Superior temporal gyrus (tissue), 1 donor: ENCODE results near the gene PCGF1.

Source experiments
- DNase-seq: peaks from one replicate; pipeline ENCODE4 v3.0.0-alpha.2; 2016; ENCODE audit errors: extremely low spot score

PCGF1 gene

DNA sequence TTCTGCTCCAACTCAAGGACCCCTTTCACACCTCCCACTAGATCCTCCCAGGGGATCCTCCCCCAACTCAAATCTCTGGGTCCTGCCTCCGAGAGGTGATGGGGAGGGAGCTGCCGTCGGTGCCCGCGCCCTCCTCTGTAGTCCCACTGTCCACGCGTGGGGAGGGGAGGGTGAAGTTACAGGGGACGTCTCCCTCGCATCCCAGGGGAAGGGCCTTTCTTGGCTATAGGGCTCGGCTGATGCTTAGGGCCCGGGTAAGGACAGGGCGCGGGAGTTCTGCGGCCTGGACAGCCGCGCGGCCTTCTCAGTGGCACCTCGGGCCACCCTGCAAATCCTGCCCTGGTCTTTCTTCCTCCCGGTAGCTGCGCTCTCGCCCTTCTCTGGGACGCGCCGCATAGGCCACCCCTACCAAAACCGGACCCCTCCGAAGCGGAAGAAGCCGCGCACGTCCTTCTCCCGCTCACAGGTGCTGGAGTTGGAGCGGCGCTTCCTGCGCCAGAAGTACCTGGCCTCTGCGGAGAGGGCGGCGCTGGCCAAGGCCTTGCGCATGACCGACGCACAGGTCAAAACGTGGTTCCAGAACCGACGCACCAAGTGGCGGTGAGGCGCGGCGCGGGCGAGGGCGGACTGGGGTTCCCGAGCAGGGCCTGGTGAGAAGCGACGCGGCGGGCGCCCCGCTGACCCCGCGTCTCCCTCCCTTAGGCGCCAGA lies 7.9 kb upstream of the PCGF1 start:
- no peak for DNase-seq

DNA sequence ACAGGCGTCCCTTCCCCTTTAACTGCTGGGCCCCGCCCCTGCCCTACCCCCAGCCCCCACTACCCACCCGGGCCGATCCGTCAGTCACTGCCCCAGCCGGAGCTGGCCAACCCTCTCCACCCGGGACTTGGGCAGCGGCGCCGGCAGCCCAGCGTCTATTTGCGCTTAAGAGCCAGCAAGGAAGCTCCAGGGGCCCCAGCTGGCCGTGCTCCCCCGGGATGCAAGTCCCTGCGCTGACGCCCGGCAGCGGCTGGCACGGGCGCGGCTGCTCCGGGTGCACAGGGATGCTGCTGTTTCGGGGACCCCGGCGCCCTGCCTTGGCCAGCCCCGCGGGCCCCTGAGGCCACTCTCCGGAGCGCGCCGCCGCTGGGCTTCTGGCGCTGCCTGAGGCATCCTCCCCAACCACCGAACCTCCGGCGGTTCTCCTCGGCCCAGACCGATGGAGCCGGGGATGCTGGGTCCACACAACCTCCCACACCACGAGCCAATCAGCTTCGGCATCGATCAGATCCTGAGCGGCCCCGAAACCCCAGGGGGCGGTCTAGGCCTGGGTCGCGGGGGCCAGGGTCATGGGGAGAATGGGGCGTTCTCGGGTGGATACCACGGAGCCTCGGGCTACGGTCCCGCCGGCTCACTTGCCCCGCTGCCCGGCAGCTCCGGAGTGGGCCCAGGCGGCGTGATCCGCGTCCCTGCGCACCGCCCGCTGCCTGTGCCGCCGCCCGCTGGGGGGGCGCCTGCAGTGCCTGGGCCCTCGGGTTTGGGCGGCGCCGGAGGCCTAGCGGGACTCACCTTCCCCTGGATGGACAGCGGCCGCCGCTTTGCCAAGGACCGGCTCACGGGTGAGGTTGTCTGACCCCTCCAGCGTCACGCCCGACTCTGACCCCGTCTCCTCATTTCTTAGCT lies 7.1 kb upstream of the PCGF1 start, which contains the start of gene TLX2:
Gene TLX2, plus strand, starts transcription at position 83 of the 903 bp plus-strand sequence. Its CDS starts 357 bp downstream, at position 440.
- no peak for DNase-seq

DNA sequence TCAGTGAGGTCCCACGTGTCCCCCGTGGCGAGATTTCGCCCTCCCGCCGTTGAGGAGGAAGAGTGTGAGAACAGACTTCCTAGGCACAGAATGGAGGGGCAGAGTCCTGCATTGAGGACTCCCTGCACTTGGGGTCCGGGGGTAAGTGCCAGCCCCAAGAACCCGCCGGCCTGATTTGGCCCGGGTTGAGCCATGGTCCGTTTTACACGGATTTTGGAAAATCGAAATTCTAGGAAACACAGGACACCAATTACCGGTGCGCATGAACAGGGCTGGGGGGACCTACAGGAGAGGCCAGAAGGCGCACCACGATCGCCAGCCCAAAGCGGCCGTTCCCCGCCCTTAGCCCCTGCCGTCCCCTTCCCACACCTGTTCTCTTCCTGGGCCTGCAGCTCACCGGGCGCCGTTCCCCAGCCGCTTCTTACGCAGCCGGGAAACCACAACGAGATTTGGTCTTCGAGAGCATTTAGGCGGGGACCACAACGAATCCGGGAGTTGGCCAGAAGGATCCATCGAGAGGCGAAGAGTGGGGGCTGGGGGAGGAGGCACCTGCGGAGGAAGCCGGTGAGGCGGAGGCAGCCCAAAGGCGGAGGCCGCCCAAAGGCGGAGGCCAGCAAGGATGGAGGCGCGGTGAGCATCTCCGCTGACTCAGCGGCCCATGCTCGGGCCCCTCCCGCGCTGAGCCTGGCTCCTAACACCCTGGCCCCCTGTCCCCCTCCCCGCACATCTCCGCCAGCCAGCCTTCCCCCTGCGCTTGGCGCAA lies 6.3 kb upstream of the PCGF1 start:
- no peak for DNase-seq

DNA sequence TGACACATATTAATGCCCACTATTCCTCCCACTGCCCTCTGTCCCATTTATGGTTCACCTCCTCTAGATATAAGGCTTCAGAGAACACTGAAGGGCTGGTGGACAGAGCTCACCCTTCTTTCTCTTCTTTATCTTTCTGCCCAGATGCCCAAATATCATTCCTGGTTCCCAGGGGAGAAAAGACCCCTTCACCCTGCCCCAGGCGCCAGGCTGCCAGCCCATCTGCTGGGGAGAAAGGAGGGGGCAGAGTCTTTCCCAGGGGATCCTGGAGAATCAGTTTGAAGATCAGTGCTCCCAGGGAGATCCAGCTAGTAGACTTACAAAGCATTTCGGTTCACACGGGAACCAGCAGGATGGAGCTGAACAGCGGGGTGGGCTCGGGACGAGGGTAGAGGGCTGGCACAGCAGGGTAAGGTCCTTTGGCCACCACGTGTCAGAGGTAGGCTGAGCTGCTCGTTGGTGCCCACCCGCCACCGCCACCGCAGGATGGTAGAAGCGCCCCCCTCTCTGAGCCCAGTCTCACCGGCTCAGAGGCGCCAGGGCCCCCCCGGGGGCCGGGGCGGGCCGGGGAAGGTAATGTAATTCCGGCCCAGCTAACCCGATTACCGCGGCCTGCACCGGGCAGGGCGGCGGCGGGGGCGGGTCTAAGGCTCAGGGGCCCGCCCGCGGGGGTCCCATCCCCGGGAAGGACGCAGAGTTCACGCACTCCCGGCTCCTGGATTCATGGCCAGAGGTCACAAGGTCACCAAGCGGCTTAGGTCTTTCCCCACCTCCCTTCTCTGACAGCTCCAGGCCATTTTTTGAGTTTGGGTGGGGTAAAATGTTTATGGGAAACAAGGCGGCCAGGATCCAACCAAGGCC lies 5.5 kb upstream of the PCGF1 start:
- DNase-seq: no peak

DNA sequence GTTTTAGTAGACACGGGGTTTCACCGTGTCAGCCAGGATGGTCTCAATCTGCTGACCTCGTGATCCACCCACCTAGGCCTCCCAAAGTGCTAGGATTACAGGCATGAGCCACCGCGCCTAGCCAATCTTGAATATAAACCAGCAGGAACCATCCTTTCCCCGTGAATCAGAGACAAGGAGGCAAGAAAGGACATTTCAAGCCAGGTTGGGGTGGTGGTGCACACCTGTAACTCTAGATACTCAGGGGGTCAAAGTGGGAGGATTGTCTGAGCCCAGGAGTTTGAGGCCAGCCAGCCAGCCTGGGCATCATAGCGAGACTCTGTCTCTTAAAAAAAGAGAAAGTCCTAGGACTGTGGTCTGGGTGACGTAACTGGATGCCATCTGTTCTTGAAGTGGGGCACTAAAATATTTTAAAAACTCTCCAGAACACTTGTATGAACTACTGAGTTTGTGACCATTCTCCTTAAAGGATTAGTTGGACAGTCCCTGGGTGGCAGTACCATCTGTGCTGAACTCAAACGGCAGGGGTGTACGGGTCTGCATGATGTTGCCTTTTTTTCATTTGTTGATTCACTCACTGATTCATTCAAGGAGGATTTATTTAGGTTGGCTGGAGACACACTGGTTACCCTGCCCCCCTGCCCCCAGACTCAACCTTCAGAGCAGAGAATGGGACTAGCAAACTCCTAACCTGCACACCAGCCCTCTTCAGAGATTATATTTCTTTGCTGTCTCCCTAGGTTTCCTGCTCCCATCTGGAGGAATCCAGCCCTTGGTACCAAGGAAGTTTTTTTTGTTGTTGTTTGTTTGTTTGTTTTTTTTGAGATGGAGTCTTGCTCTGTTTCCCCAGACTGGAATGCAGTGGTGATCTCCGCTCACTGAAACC lies 3.9 kb upstream of the PCGF1 start:
- DNase-seq: no peak

DNA sequence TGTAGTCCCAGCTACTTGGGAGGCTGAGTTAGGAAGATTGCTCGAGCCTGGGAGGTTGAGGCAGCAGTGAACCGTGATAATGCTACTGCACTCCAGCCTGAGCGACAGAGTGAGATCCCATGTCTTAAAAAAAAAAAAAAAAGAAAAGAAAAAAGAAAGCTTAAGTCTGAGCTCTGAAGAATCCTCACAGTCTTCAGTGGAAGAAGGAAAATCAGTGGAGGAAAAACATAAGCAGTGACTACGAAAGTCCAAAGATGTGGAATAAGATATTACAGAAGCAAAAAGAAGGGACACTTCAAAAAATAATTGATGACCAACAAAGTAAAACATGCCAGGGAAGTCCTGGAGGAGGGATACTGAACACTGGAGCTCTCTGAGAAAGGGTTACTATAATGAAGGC lies 2.8 kb upstream of the PCGF1 start:
- no peak for DNase-seq

DNA sequence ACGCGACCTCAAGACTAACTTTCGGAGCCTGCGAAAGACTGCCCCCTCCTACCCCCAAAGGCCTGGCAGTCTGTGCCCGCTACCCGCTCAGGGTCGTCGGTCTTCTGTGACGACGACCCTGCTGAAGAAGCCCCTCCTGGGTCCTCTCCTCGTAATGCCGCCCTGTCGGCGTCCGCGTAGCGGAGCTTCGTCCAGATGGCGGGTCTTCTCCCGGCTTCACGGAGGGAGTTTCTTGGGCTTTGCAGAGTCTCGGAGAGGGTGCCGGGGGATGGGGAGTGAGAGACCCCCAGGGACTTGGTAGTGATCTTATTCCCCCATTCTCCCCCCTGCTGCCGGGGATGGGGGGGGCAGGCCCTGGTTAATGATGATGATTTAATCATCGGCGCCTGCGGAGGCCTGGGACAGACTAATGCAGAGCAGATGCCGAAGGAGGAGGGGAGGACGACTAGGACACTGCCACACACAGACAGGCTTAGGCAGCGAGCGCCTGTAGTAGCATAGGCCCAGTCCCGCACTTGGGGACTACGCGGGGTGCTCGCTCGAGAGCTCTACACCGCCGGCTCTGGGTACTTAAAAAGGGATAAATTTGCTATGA lies 528 bp upstream of the PCGF1 start:
- no peak for DNase-seq

DNA sequence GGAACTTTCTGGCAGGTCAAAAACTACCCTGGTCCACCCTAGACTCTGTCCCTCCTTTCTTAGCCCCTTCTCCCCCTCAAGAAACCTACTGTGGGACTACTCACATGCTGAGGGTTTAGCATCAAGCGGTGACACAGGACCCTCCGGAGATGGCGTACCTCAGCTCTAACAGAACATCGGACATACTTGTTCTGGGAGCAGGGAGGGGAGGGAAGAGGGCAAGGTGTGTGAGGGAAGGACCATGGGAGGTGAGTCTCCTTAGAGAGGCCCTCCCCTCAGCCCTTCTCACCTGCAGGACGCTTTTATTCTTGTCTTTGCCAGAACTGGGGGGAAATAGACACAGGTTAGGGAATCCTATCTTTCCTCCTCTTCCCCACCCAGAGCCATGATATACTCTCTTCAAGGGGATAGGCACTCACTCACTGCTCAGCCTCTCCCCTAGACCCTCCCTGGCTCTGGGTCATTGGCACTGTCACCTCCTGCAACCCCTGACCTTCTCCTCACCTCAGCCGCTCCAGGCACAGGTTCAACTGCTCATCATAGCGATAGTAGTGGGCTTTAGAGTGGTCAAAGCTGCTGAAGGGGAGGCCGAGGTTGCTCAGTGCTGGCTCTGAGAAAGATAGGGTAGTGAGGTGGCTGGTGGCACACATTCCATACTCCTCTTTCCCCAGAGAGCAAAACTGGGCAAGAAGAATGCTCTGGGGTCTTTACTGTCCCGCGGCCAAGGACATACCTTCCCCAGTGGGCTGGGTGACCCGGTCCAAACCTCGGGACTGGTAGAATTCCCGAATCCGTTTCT lies 1.8 kb downstream of the PCGF1 start:
- DNase-seq: no peak

DNA sequence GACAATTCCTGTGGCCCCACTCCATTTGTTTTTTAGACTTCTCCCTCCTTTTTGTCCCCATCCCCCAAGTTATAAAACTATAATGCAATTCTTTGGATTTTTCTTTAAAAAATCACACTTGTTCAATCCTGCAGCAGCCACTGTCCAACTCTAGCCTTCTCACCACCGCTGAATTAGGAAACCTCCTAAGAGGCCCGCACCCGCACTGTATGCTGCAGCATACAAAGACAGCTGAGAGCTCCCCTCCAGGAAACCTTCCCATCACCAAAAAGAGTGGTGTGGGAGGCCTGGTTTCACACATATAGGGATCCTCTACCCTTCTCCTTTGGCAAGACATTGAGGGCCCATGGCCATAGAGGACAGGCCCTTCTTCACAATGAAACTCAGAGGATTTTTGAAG lies 2.9 kb downstream of the PCGF1 start:
- no peak for DNase-seq

DNA sequence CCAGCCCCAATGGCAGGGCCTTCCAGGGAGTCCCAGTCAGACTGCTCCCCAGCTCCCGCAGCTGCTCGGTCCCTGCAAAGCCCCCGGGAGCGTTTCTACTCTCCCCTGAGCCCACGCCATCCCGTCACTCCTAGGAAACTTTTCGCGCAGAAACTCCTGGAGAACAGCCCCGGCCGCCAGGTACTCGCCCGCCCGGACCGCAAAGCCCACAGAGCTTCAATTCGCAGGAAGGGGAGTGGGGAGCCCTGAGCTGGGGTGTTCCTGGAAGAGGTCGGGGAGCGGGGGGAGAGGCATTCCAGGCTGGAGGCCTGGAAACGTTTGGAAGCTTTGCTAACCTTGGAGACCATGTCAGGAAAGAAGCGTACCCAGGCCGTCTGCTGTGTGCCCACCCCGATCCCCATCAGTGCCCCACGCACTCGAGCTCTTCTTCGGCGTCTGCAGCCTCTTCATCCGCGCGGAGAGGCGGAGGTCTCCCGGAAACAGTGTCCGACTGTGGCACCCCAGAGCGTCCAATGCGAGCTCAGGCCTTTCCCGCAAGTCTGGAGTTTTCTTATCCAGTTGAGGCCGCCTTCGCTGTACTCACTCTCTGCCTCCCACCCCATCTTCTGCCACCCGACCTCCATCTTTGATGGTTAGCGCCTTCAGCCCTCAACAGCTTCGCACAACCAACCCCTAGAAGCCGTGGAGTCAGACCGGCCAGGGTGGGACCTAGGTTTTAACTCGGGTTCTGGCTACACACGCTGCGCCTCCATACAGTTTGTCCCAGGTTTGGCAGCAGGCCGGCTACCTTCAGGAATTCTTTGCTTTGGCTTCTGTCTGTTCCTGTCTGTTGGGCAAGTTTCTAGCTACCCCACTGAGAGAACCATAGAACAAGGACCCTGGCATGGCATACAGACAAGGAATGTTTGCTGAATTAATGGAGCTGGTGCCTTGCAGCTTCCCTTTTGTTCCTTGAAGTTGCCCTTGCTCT lies 3.7 kb downstream of the PCGF1 start:
- DNase-seq: no peak

DNA sequence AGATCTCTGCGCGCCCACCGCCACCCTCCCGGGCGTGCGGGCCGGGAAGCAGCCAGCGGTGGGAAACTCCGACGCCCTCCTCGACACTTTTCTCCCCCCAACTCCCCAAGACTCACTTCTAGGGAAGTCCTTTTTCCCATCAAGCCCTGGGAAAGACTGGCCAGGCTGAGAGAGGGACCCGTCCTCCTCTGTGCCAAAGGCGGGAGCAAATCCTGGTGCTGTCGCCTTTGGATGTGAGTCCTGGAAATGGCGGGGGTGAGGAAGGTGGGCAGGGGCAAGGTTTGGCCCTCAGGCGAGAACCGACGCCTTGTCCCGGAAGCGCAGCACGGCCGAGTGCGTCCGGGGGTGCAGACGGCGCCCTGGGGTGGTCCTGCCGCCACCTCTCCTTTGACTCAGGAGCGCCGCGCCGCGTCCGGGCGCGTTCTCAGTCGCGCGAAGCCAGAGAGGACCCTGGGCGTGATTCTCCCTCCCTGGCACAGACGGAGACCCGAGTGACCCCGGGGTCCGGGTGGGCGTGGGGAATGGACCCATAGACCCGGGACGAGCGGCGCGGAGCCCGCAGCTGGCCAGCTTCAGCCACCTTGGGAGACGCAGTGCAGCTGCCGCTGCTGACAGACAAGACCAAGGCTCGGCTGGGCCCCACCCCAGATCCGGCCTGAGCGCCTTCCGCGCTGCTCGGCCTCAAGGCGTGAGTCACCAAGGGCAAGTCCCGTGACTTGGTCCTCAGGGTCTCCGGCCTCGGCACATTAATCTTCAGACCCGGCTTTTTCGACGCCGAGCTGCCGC lies 4.6 kb downstream of the PCGF1 start:
- DNase-seq: no peak

DNA sequence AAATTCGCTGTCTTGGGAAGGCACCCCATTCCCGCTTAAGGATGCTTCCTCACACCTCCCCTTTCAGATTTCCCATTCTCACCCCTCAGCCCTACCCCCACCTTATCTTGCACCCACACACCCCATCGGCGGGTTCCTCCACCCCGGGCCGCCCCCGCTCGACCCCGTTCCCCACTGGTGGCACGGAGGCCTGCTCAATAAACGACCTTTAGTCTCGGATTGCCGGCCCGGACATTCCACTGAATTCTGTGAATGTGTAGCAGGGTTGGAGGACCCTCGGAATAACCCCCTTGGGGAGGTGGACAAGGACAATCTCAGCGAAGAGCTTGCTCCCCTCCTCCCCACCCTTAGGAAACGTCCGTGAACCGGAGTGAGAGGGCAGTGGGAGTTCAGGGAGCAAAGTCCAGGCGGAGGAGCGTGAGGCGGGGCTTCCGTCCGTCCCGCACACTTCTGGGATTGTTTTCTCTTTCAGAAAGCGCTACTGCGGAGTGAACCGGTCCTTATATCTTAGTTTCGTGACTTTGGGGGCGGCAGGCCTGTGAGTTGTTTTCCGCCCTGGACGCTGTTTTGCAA lies 5.3 kb downstream of the PCGF1 start:
- DNase-seq: no peak

DNA sequence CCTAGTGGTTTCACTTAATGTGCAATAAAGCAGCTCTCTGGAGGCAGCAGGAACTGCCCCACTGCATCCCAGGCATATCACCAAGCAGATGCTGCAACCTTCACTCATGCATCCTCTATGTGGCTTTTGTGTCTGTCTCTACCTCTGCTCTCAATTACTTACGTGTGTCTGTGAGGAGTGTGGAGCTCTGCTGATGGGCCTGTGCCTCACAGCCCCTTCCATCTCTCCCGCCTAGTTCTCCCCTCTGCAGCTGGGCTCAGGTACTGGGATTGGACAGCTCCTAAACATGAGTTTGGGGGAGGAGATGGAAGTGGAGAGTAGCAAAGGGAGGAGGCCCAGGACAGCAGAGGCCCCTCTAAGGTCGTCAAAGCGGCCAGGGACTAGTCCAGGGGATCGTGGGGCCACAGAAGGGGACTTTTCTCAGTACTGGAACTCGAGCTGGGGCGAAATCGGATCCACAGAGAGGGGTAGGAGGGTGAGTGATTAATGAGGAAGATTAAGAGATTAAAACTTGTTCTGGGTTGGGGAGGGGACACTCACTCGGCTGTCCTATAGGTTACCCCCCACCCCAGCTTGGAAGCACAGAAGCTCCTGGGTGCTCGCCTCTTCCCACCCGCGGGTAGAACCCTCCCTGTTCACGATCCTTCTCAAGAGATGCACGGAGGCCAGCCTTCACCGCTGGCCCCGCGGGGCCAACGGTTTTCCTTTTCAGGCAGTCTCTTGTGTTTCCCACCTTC lies 6.0 kb downstream of the PCGF1 start:
- DNase-seq: no peak

DNA sequence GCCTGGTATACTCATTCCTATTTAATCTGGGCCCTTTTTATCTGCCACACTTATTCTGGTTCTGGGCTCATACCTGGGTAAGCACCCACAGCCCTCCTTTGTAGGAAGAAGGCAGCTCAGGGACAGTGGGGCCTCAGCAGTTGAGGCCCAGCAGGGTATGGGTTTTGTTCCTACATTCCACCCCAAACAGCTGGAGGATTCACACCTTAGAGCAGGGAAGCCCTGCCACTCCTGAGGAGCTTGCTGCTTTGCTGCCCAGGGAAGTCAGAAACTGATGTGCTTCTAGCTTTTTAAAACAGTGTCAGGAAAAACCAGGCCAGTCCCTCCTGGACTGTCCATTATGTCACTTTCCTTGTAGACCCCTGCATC lies 6.9 kb downstream of the PCGF1 start:
- DNase-seq: no peak

DNA sequence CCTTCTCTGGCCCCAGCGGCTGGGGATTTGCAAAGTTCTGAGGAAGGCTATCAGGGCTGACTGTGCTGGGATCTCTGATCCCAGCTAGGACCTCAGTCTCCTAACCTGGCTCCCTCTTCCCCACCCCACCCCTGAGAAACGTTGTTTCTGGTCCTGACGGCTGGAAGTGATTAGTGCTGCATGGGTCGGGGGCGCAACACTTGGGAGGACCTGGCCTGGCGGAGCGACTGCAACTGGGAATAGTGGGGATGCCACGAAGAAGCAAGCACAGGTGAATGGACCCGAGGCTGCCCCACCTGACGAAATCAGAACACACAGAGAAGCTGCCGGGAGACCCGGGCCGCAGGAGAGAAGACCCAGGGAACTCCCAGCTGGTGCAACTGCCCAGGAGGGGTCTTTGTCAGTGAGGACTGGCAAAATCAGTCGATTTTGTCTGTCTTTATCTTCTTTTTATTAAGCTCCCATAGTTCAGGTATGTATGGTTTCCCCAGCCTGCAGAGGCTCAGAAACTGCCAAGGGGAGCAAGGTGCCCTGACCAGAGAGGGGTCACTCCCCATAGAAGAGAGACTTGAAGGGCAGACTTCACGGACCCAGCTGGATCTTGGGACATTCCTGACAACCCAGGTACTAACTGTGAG lies 7.4 kb downstream of the PCGF1 start:
- no peak for DNase-seq
